Stimulated activated CD4-positive, alpha-beta T cell treated with anti-CD3 and anti-CD28 coated beads, Interleukin-1b, Interleukin-23, amount 100 ng/mL, for 48 hours (primary cell): ENCODE results near the gene PLD6.
"Not testable (repeated sequence)": the region's sequence is repeated elsewhere in the genome, so short reads cannot be mapped to it uniquely, and the experiment has no call there.

ENCODE experiments used
- DNase-seq: peaks from one replicate; pipeline ENCODE4 v3.0.0-alpha.2; 2020

Gene PLD6, protein sequence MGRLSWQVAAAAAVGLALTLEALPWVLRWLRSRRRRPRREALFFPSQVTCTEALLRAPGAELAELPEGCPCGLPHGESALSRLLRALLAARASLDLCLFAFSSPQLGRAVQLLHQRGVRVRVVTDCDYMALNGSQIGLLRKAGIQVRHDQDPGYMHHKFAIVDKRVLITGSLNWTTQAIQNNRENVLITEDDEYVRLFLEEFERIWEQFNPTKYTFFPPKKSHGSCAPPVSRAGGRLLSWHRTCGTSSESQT

DNA sequence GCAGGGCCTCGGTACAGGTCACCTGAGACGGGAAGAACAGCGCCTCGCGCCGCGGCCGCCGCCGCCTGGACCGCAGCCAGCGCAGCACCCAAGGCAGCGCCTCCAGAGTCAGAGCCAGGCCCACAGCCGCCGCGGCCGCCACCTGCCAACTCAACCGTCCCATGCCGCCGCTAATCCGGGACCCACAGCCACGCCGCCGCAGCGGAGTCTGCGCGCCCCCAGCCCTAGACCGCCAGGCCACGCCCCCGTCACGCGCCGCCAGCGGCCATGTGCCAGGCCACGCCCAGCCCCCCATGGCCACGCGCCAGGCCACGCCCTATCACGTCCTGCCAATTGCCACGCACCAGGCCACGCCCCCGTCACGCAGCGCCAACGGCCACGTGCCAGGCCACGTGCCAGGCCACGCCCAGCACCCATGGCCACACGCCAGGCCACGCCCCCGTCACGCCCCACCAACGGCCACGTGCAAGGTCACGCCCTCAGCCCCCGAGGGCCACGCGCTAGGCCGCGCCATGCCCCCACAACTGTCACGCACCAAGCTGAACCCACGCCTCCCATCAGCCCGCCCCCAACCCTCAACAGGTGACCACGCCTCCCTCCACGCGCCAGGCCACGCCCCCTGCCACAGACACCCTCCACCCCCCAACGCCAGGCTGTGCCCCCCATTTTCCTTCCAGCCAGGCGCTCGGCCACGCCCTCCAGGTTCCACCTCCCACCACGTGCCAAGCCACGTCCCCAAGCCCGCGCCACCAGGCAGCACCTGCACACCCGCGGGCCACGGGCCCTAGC, at the start of gene PLD6:
PLD6 (minus strand) TSS at position 210 of the 789 bp plus-strand sequence; CDS start at position 163, 47 bp downstream.
- peak; percentile 93 for DNase-seq

DNA sequence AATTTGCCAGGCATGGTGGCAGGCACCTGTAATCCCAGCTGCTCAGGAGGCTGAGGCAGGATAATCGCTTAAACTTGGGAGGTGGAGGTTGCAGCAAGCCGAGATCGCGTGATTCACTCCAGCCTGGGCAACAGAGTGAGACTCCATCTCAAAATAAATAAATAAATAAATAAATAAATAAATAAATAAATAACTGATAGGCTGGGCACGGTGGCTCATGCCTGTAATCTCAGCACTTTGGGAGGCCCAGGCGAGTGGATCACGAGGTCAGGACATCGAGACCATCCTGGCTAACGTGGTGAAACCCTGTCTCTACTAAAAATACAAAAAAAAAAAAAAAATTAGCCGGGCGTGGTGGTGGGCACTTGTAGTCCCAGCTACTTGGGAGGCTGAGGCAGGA, 49.6 kb upstream of the PLD6 start:
- not testable (repeated sequence) for DNase-seq

DNA sequence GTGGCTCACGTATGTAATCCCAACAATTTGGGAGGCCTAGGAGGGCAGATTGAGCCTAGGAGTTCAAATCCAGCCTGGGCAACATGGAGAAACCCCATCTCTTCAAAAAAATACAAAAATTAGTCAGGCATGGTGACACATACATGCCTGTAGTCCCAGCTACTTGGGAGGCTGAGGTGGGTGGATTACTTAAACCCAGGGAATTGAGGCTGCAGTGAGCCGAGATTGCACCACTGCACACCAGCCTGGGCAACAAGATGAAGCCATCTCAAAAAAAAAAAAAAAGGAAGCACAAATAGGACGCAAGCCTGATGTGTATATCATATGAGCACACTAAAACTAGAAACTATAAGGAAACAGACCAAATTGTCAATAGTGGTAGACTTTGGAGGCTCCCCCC, 47.9 kb upstream of the PLD6 start:
- DNase-seq = no peak

DNA sequence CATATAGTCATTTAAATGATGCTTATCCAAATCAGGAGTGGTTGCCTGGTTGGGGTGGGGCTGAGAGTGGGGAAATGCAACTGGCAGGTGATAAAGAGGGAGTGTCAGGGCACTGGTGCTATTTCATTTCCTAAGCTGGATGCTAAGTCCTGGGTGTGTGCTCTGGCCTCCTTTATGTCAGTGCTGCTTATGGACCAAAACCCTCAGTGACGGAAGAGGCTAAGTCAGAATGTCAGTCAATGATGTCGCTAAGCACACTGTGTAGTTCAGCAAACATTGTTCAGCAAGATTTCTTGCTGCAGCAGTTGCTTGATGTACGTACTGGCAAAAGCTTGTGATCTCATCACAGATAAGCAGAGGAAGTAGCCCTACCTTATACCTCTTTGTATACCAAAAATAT, 47.3 kb upstream of the PLD6 start:
- no peak for DNase-seq

DNA sequence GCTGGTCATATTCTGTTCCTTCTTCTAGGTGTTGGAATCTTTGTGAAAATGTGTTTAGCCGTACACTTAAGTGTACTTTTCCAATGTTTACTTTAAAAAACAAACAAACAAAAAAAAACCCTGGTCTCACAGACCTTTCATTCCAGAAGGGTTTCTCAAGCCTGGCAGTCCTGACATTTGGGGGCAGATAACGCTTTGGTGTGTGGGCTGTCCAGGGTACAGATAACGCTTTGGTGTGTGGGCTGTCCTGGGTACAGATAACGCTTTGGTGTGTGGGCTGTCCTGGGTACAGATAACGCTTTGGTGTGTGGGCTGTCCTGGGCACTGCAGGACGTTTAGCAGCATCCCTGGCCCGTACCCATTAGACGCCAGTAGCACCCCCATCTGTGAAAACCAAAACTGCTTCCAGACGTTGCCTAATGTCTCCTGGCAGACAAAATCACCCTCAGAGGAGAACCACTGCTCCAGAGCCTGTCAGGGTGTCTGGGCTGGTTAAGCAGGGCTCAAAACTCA, 46.1 kb upstream of the PLD6 start:
- no peak for DNase-seq

DNA sequence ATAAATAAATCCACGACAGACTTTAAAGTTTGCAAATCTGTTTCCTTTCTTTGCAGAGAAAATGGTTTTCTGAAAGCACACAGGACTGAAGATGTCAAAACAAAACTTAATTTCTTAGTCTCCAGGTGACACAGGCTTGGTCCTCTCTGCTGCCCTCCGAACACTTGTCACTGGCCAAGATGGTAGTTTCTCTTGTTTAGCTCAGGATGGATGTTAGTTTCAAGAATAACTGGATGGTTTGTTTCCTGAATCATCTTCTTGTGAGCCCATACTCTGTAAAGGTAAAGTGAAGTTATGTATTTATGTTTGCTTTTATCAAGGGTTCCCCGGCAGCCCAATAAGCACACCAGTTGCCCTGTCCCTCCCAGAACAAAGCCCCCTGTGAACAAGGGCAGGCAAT, 40.7 kb upstream of the PLD6 start:
- no peak for DNase-seq

DNA sequence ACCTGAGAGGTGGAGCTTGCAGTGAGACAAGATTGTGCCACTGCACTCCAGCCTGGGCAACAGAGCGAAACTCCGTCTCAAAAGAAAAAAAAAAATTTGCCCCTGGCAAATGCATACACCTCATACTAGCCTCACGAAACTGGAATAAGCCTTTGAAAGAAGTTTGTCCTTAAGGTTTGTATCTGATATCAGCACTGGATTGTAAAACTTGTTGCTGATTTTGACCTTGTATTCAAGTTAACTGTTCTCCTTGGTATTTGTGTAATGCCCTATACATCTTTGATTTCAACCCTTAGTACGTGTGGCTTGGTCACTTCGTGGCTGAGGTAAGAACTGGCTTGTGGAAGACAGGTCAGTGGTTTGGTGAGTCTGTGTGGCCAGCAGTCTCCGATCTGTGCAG, 37.0 kb upstream of the PLD6 start:
- DNase-seq = no peak

DNA sequence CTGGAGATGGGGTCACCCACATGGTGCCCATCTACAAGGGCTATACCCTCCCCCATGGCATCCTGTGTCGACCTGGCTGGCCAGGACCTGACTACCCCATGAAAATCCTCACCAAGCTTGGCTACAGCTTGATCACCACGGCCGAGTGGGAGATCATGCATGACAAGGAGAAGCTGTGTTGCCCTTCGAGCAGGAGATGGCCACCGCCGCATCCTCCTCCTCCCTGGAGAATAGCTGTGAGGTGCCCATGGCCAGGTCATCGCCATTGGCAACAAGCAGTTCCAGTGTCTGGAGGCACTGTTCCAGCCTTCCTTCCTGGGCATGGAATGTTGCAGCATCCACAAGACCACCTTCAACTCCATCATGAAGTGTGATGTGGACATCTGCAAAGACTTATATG, 36.1 kb upstream of the PLD6 start:
- no peak for DNase-seq

DNA sequence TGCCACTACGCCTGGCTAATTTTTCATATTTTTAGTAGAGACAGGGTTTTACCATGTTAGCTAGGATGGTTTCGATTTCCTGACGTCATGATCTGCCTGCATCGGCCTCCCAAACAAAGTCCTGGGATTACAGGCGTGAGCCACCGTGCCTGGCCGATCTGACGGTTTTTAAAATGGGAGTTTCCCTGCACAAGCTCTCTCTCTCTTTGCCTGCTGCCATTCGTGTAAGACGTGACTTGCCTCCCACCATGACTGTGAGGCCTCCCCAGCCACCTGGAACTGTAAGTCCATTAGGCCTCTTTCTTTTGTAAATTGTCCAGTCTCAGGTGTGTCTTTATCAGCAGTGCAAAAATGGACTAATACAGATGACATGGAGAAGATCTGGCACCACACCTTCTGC, 35.5 kb upstream of the PLD6 start:
- DNase-seq = no peak

DNA sequence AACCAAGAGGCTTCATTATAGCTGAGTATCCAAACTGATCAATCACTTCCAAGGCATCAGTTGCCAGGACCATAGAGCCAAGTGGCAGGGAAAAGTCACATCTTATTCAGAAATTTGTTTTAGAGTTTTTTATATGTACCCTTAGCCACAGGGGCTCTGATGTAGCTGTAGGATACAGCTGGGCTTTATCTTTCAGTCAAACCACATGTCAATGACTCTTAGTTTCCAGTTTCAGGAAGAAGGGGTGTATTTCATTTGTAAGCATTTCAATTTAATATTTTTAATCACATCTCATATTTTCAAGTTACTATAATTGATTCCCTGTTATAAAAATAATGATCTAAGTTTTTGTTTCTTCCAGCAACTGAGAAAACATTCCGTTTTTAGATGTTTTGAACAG, 33.7 kb upstream of the PLD6 start:
- no peak for DNase-seq

DNA sequence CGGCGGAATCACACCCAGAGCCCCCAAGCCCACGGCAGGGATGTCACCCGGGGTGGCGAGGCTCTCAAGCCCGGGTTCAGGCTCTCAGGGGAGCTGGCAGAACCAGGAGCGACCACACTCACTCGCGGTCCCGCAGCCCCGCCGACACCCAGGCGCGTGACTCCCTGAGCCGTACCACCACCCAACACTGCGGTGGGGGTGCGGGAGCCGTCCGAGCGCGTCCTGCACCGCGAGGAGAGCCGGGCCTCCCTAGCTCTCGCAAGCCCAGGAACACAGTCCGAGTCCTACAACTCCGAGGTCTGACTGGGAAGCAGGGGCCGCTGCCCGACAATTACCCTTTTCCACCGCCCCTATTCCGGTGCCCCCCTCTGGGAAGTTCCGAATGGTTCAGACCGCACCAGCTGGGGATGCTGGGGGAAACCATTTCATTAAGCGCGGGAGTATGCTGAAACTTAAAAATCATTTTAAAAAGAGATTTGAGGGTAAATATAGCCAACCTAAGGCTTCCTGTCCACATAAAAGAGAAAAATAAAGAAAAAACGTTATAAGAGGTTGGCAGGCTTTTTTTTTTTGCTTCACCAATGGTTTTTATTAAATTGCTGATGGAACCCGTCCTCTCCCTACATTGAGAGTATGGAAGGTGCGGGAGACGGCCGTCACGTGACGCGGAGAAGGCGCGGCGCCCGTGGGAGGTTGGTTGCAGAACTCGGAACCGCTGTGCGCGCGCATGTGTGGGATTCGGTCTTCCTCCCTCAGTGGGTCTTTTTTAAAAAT, 31.1 kb upstream of the PLD6 start, which contains the start of gene FLCN:
FLCN (minus strand) TSS at position 143 of the 774 bp plus-strand sequence. CDS start 9,031 bp downstream, outside the sequence.
- peak; percentile 87 for DNase-seq

DNA sequence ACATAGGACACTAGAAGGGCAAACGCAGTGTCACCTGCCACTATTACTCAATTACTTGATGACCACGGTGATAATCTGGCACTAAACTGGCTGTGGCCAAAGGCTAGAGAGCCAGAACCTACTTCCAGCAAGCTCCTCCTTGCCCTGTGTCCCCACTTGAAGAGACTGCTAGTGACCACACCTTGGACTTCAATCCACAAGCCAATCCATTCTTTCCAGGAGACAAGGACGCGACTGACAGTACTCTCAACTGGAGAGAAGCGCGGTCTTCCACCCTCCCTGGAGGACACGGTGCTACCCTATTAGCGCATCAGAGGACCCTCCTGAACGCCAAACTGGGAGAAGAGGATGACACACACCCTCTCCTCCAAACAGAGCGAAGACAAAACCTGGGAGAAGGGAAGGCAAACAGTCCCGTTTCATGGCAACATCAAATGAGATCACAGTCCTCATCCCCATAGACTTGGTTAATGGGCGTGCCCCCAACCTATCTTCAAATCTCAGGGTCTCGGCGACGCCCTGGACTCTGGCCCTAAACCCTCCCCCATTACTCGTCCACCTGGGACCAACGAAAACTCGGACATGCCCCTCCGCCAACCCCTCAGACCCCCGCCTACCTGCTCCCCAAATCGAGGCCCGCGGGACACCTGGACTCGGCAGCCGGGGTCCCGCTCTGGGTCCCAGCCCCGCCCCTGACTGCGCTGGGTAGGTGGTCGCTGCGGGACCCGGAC, 30.3 kb upstream of the PLD6 start:
- no peak for DNase-seq

DNA sequence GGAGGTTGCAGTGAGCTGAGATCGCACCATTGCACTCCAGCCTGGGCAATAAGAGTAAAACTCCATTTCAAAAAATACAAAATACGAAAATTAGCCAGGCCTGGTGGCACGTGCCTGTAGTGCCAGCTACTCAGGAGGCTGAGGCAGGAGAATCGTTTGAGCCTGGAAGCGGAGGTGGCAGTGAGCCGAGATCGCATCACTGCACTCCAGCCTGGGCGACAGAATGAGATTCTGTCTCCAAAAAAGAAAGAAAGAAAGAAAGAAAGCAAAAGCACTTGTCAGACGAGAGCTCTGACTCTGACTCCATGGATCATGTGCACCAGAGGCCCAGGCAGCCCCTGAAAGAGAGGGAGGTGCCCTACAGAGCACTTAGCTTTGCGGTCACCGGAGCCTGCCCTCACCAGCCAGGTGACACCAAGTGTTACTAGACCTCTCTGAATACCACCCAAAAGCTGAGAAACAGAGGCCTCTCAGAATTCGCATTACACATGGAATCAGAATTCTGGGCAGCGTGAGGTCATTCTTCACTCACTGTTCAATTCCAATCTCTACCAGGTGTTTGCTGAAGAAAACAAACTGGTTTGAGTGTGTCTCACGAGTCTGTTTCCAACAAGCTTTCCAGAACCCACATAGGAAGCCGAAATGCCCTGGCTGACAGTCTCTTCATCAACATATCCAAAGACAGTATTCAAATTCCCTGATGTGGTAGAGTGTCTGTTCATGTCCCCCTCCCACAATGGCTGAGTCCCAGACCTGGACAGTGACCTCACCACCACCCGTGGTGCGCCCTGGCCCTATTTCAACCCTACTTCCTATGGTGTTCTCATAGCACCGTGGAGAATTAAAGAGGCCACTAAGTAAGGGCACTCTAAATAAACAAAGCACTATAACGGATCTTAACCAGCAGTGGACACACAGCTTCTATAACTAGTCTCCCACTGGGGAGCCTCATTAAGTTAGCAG, 29.4 kb upstream of the PLD6 start:
- no peak for DNase-seq

DNA sequence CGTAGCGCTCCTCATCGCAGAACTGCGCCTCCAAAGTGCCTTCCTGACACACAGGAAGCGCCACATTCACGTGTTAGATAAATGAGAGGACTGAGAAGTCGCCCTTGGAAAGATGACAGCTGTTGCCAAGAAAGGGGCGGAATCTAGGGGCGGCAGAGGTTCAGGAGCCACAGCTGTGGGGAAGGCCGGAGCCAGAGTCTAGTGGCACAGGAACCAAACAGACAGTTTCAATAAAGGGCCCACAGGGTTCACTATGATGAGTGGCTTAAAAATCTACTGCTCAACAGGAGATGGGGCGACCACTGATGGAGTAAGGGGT, 26.1 kb upstream of the PLD6 start:
- no peak for DNase-seq

DNA sequence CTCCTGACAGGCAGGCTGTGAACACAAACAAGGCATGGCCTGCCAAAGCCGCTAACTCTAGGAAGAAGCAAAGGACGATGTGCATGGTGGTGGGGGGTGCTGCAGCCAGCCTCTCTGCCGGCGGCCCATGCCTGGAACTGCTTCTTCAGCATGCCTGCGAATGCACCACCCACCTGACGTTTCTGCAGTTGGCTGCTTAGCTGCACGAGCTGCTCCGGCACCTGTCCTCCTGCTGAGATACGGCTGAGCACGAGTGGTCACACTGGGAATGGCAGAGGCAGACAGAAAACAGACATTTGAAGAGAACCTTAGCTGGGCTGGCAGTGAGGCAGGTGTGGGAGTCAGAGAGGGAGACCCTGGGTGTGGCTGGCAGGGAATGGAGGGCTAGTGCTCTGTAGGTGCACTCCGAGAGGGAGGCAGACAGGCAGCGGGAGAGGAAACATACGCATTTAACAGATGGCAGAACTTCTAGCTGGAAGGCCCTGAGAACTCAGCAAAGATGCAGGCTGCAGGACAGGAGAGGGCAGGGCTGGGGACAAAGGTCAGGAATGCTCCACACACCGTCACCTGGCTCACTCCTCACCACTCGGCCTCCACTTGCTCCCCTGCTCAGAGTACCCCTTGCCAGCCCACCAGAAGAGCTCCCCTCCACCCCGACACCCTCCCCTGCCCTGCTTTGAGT, 25.6 kb upstream of the PLD6 start:
- DNase-seq = no peak

DNA sequence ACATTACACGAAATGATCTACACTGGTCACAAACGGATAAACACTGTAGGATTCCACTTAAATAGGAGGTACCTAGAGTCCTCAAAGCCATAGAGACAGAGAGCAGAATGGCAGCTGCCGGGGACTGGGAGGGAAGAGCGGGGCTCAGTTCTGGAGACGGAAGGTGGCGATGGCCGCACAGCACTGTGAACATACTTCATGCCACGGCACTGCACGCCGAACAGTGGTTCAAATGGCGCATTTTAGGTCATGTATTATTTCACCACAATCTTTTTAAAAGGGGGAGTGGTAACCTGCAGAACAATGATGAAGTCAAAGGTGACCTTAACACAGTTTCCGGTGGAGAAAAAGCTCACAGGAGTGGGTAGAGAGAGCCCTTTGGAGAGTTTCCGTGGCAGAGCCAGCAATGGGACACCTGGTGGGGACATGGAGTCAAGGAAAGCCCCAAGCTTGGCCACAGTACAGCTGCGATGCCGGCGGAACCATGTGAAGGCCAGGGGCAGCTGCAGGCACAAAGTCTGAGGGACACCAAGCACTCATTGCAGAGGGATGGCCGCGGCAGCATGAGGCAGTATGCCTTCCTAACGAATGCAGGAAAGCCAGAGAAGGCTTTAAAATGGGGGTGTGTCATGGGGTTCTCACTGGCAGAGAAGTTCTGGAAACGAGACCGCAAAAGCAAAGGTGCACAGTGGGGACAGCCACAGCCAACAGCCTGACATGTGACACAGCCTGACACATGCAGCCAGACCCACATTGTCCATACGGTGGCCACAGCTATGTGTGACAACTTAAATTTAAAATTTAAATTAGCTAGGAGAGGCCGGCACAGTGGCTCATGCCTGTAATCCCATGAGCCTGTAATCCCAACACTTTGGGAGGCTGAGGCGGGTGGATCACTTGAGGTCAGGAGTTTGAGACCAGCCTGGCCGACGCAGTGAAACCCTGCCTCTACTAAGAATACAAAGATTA, 23.6 kb upstream of the PLD6 start:
- DNase-seq = no peak

DNA sequence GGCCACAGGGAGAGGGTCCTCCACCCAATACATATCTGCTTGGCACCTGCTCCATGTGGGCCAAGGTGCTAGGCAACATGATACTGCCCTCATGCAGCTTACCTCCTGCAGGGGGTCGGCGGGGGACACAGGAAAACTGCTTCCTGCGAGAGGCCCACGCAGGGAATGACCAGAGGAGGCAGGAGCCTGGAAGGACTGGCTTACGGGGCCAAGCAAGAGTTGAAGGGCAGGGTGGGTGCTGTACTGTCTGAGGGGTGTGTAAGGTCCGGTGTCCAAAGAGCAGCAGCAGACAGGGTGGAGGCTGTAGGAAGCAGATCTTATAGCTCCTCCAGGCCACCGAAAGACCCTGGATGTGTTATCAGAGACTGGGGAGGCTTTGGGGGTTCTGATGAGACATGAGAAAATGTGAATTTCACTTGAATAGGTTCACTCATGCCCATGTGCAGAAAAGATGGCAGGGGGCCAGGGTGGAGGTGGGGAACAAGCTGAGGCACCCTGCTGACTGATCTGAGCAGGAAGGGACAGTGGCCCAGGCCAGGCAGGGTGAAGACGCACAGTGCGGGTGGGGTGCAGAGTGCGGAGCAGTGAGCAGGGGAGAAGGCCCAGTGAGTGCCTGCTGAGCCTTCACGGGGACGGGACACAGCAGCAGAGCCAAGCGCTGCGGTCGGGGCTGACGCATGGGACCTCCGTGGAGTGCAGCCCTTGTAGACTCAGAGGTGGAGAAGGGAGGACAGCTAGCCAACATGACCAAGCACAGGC, 22.6 kb upstream of the PLD6 start:
- no peak for DNase-seq

DNA sequence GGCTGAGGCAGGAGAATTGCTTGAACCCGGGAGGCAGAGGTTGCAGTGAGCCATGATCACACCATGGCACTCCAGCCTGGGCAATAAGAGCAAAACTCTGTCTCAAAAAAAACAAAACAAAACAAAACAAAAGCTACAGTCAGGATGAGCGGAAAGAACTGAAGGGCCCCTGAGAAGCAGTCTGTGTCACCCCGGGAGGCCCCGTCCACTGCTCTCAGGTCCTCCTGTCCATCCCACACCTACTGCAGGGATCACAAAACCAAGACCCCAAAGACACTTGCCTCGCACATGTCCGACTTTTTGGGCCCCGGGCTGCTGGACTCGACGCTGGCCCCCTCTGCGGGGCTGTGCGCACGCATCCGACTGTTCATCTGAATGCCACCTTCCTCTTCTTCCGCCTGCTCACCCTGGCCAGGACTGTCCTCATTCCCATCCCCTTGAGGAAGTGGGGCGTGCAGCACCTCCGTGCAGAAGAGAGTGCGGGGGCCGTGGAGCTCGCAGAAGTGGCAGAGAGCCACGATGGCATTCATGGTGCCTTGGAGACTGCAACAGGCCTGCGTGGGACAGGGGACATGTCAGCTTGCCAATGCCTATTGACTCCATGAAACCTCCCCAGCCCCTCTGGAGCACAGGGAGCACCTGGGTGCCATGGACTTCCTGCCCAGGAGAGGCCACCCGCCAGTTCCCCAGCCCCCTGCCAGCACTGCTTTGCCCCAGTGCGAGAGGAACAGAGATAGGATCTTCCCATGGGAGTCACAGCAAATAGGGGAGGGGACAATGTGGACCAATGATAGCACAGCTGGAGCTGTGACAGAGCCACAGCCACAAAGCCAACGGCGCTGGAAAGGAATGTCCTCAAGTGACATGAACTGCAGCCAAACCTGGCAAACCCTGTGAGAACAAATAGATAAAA, 21.7 kb upstream of the PLD6 start:
- DNase-seq = no peak
